Vagina (tissue), 2 donors: ENCODE measurements around the gene MGST2.
A peak's percentile ranks its signal among the peaks of the same experiment; 100 is the strongest.

Experiments used
- CTCF ChIP-seq, 3 experiments: fragments of 450-650 bp in 2 of 3; fragments of 200-600 bp in 1 of 3; sonication (generic) in 1 of 3; IDR thresholded peaks; one replicate each; pipeline ENCODE4 v1.5.1; 2017 to 2019; ENCODE audit warnings: antibody characterized with exemption in 3 of 3, mild to moderate bottlenecking in 2 of 3, moderate library complexity in 2 of 3
- POLR2A ChIP-seq, 2 donors: fragments of 450-650 bp; IDR thresholded peaks; one replicate each; pipeline ENCODE4 v1.6.1; 2017; ENCODE audit warnings: antibody characterized with exemption in 2 of 2, mild to moderate bottlenecking in 2 of 2, moderate library complexity in 2 of 2
- POLR2AphosphoS5 ChIP-seq, 2 donors: sonication (generic); formaldehyde crosslinking; IDR thresholded peaks; one replicate each; pipeline ENCODE4 v1.9.0; 2017; ENCODE audit warnings: antibody characterized with exemption in 2 of 2, mild to moderate bottlenecking in 2 of 2, low read depth in 1 of 2; ENCODE audit not compliant: insufficient read depth in 1 of 2

DNA sequence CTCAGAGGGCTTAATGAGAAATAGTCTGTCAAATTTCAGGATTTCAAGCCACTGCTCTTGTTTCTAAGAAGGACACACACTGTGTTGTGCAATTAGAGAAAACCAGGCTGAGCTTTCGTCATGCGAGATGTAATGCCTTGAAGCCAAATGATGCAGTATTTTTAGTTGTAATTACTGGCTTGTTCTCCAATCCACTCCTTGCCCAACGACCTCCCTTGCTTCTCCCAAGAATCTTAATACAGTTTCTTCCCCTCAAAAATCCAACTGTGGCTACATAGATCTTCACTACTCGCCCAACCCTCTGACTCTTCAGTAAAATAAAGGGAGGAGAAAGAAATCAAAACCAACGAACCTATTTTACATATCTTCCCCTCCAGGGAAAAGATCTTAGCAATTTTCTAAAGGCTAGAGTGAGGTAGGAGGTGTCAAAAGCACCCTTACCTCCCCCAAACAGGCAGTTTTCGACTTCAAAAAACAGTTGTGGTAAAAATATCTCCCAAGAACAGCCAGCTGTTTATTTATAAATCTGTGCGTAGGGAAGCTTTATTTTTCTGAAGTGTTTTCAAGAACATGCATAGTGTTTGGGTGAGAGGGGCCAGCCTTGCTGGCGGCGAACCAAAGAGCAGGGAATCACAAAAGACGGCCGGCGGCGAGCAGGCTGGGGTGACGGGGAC is 68.7 kb downstream of the MGST2 start:
- TF ChIP-seq POLR2AphosphoS5 (IDR thresholded peaks at IDR 0.05; ENCODE audit: insufficient read depth in 1 of 2, low read depth in 1 of 2) (peak in 1 of 2 donors; percentile 10), CTCF (IDR thresholded peaks at IDR 0.05) (no peak), POLR2A (IDR thresholded peaks at IDR 0.05) (no peak)
